Cardiac muscle cell (in vitro differentiated cells and primary cell): ENCODE data around the gene ATG3. TPM values are rescaled to one million over a fixed set of nuclear protein-coding genes. Genes with fewer than 3 reads are reported as not detected.
"Not testable (repeated sequence)": the region's sequence is repeated elsewhere in the genome, so short reads cannot be mapped to it uniquely, and the experiment has no call there.

ENCODE experiments used
- DNase-seq, 2 donors: peaks; one replicate each; pipeline versions ENCODE4 v3.0.0 to v3.0.0-alpha.2; 2010 to 2017; ENCODE audit warnings: low read depth in 1 of 2, low spot score in 1 of 2
- H3K27ac ChIP-seq: fragments of 200-600 bp; sonication (generic); 2 replicates; pipeline ENCODE4 v1.5.1; 2016
- H3K27me3 ChIP-seq: fragments of 200-600 bp; sonication (generic); 2 replicates; pipeline ENCODE4 v1.6.0; 2016; ENCODE audit warnings: control low read depth
- H3K36me3 ChIP-seq: fragments of 200-600 bp; sonication (generic); 2 replicates; pipeline ENCODE4 v1.5.1; 2016; ENCODE audit warnings: control low read depth
- H3K4me1 ChIP-seq: fragments of 200-600 bp; sonication (generic); 2 replicates; pipeline ENCODE4 v1.8.1; 2017; ENCODE audit warnings: low read depth, mild to moderate bottlenecking, mixed run types
- H3K4me3 ChIP-seq: fragments of 200-600 bp; sonication (generic); 2 replicates; pipeline ENCODE4 v1.5.1; 2016; ENCODE audit warnings: mild to moderate bottlenecking
- H3K9me3 ChIP-seq: fragments of 200-600 bp; sonication (generic); 2 replicates; pipeline ENCODE4 v1.5.1; 2017; ENCODE audit warnings: low read depth, mild to moderate bottlenecking, control low read depth
- polyA plus RNA-seq: library from polyadenylated mRNA; unstranded; fragments of >200 nt; fragmentation: Nextera tagmentation; extraction: Ambion mirVana; gene quantifications from 2 replicates; pipeline ENCODE4 v1.2.1, GENCODE V29; 2016
- total RNA-seq: library from RNA; depleted of rRNA; stranded (reverse); fragments of >200 nt; gene quantifications from 2 replicates; pipeline ENCODE4 v1.2.3, GENCODE V29; 2016
- TF ChIP-seq, protein P1 (sequence below): IDR thresholded peaks from 2 replicates; pipeline ENCODE4 v1.5.1; 2012; ENCODE audit warnings: low read depth, mild to moderate bottlenecking, low read length

ATG3 gene
- total and polyA plus RNA-seq, 2 experiments from 2014 or later, result 38.3 to 57.9 TPM

DNA sequence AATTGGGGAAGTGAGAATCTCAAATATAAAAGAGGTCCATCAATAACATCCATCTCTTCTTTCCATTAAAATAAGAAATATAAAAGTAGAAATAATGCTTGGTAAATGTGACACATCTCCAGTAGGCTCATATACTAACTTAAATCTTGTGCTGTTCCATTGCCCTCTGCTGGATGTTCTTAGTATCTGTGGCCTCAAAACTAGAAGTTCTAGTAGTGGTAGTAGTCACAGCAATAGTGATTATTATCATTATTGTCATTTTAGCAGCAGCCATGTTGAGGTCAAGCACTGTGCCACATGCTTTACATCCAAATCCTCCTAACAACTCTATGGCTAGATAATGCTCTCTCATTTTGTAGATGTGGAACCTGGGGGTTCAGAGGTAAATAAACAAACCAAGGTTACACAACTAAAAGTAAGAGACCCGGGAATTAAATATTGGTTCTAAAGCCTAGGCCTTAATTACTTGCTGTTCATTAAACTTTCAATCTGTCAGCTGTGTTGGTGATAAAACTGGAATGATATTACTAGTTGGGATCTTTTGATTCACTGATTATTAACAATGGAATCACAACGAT is 42.2 kb downstream of the ATG3 start:
- no peaks in the 10 kb centered on the region for H3K27me3 ChIP-seq
- DNase-seq, result peak; percentile 62 to 88

DNA sequence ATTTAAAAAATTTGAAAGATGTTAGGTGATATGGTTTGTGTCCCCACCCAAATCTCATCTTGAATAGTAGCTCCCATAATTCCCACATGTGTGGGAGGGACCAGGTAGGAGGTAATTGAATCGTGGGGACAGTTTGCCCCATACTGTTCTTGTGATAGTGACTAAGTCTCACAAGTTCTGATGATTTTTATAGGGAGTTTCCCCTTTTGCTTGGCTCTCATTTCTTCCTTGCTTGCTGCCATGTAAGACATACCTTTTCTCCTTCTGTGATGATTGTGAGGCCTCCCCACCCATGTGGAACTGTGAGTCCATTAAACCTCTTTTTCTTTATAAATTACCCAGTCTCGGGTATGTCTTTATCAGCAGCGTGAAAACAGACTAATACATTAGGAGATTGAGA is 42.8 kb downstream of the ATG3 start:
- H3K27ac ChIP-seq, result not testable (repeated sequence)
- DNase-seq, result peak in 1 of 2 donors; percentile 17

More for the DNA sequence above, 42.2 kb downstream of the ATG3 start:
- TF ChIP-seq, protein P1, sequence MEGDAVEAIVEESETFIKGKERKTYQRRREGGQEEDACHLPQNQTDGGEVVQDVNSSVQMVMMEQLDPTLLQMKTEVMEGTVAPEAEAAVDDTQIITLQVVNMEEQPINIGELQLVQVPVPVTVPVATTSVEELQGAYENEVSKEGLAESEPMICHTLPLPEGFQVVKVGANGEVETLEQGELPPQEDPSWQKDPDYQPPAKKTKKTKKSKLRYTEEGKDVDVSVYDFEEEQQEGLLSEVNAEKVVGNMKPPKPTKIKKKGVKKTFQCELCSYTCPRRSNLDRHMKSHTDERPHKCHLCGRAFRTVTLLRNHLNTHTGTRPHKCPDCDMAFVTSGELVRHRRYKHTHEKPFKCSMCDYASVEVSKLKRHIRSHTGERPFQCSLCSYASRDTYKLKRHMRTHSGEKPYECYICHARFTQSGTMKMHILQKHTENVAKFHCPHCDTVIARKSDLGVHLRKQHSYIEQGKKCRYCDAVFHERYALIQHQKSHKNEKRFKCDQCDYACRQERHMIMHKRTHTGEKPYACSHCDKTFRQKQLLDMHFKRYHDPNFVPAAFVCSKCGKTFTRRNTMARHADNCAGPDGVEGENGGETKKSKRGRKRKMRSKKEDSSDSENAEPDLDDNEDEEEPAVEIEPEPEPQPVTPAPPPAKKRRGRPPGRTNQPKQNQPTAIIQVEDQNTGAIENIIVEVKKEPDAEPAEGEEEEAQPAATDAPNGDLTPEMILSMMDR, result peak; percentile 74
- Histone ChIP-seq H3K27ac (no peak overlapping the region), H3K9me3 (no peaks in the 10 kb centered on the region), H3K4me3 (no peak overlapping the region), H3K36me3 (no peaks in the 10 kb centered on the region), H3K4me1 (no peaks in the 10 kb centered on the region)

DNA sequence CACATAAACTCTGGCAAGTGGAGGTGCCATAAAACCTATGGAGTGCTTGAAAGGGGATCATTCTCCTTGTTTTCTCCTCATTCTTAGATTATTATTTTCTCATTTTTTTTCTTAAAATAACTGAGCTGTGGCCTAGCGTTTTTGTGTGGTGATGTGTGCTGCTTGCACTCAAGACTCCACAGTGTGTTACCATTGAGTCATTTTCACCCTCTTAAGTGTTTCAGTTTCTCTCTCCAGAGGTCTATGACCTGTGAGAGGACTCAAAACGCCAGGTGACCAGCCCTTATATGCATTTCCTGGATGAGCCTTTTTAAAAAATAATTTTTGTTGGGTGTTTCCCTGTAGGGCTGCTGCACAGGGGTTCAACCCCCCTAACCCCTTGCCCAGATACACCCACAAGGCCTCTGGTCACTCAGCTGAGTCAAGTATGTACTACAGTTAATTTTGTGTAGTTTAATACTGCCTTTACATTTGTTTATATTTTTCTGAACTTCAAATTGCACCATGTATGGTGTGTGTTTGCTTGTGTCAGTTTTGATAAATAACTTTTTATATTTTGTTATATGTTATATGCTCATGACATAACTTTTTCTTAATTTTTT is 47.1 kb downstream of the ATG3 start:
- H3K27me3 ChIP-seq, result no peaks in the 10 kb centered on the region
- H3K27ac ChIP-seq, result no peak overlapping the region
- TF ChIP-seq, protein P1, result no peak
- H3K9me3 ChIP-seq, result peaks cover 6% of the 10 kb centered on the region
- H3K36me3 ChIP-seq, result no peaks in the 10 kb centered on the region
- DNase-seq, result no peak
- no peaks in the 10 kb centered on the region for H3K4me1 ChIP-seq
- H3K4me3 ChIP-seq, result no peak overlapping the region

More for the DNA sequence above, 42.8 kb downstream of the ATG3 start:
- not testable (repeated sequence) for H3K9me3 ChIP-seq, H3K36me3 ChIP-seq, H3K4me1 ChIP-seq, H3K27me3 ChIP-seq, H3K4me3 ChIP-seq

DNA sequence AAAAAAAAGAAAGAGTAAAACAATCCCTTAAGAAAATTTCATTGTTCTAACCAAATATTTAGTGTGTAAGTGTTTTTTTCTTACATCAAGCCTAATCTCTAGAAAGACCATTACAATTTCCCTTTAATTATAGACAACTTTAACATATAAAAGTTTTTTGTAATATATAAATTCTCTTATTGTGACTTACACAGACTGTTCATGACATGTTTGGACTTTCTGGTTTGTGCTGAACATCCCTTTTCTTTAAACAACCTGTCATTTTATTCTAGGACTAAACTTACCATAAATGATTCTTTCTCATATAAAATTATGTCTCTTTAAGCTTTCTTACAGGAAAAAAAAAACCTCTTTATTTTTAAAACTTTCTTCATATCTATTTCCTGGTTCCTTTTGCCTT is 49.4 kb downstream of the ATG3 start:
- TF ChIP-seq, protein P1, result no peak
- Histone ChIP-seq H3K27me3 (no peaks in the 10 kb centered on the region), H3K9me3 (peaks cover 6% of the 10 kb centered on the region), H3K4me1 (no peaks in the 10 kb centered on the region), H3K36me3 (no peaks in the 10 kb centered on the region), H3K27ac (no peak overlapping the region), H3K4me3 (no peak overlapping the region)
- DNase-seq, result no peak

DNA sequence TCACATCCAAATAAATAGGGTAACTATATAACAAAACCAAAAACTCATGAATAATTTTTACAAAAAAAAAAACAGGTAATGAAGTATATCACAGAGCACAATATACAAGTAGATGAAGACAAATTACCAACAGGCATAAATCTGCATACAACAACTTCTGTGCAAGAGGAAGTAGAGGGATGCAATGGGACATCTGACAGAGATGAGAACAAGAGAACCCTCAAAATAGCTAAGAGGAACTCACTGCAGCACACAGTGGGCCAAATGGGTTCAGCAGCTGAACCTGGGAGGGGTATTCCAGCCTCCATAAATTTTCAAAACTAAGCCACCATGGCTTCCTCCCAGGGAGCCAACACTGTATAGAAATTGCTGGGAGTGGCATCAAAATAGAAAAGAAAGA is 52.9 kb downstream of the ATG3 start:
- DNase-seq, result no peak
- H3K4me1 ChIP-seq, result no peaks in the 10 kb centered on the region
- H3K36me3 ChIP-seq, result no peaks in the 10 kb centered on the region
- H3K27ac ChIP-seq, result no peak overlapping the region
- no peaks in the 10 kb centered on the region for H3K27me3 ChIP-seq
- no peak overlapping the region for H3K4me3 ChIP-seq
- TF ChIP-seq, protein P1, result no peak
- H3K9me3 ChIP-seq, result peaks cover 6% of the 10 kb centered on the region

DNA sequence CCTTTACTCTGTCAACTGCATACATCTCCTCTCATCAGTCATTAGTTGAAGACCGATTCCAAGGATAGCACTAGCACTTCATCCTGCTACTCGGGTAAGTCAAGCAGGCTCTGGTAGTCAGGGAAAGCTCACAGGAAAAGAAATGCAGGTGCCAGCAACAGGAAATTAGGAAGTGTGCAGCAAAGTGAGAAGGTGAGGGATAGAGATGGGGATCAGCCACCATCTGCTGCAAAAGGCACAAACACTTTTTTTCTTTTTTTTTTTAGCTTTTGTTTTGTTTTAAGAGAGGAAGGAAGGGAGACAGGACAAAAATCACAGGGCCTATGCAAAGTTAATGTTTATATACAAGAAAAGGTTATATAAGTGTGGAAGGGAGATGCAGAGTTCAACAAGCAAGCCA is 53.5 kb downstream of the ATG3 start:
- no peaks in the 10 kb centered on the region for H3K27me3 ChIP-seq
- H3K27ac ChIP-seq, result no peak overlapping the region
- TF ChIP-seq, protein P1, result no peak
- H3K36me3 ChIP-seq, result no peaks in the 10 kb centered on the region
- DNase-seq, result no peak
- no peaks in the 10 kb centered on the region for H3K4me1 ChIP-seq
- H3K9me3 ChIP-seq, result peaks cover 6% of the 10 kb centered on the region
- H3K4me3 ChIP-seq, result no peak overlapping the region
